Esophagus squamous epithelium (tissue), 5 donors: Measurements from ENCODE around the gene SCMH1. TPM values are rescaled to one million over a fixed set of nuclear protein-coding genes. Genes with fewer than 3 reads are reported as not detected.
"Not testable (repeated sequence)": the region's sequence is repeated elsewhere in the genome, so short reads cannot be mapped to it uniquely, and the experiment has no call there.

Source experiments
- DNase-seq: peaks from one replicate; lab custom pipeline; 2025; lab: John Stamatoyannopoulos, UW
- H3K27ac ChIP-seq, 4 donors: fragments of 200-600 bp; sonication (generic); one replicate each; pipeline ENCODE4 v1.5.1; 2016 to 2019; ENCODE audit warnings: mild to moderate bottlenecking in 1 of 4
- H3K27me3 ChIP-seq, 4 donors: fragments of 200-600 bp; sonication (generic); 1 replicate in 3 of 4; 2 replicates in 1 of 4; pipeline versions ENCODE4 v1.5.1 to v1.6.0; 2017 to 2021; ENCODE audit warnings: antibody characterized with exemption in 1 of 4
- H3K36me3 ChIP-seq, 3 donors: fragments of 200-600 bp; sonication (generic); one replicate each; pipeline ENCODE4 v1.5.1; 2016 to 2019
- H3K4me1 ChIP-seq, 3 donors: fragments of 200-600 bp; sonication (generic); one replicate each; pipeline ENCODE4 v1.5.1; 2017 to 2019
- H3K4me3 ChIP-seq, 4 donors: fragments of 200-600 bp; sonication (generic); 1 replicate in 3 of 4; 2 replicates in 1 of 4; pipeline ENCODE4 v1.5.1; 2016 to 2019; ENCODE audit warnings: mild to moderate bottlenecking in 2 of 4, moderate library complexity in 1 of 4
- H3K9me3 ChIP-seq, 3 donors: fragments of 200-600 bp; sonication (generic); one replicate each; pipeline ENCODE4 v1.5.1; 2016 to 2019
- CTCF ChIP-seq, 6 experiments: fragments of 450-650 bp in 4 of 6; fragments of 200-600 bp in 2 of 6; sonication (generic) in 2 of 6; IDR thresholded peaks; one replicate each; pipeline ENCODE4 v1.5.1; 2016 to 2019; ENCODE audit warnings: antibody characterized with exemption in 6 of 6, mild to moderate bottlenecking in 4 of 6, moderate library complexity in 4 of 6
- POLR2A ChIP-seq, 4 donors: fragments of 450-650 bp; IDR thresholded peaks; one replicate each; pipeline ENCODE4 v1.6.1; 2017; ENCODE audit warnings: antibody characterized with exemption in 4 of 4, mild to moderate bottlenecking in 4 of 4, moderate library complexity in 3 of 4
- WGBS, 2 donors: methylation state at CpG; one replicate each; pipeline ENCODE4 v1.1.5; 2018; 5-methylcytosine and 5-hydroxymethylcytosine counted together
- intact Hi-C: fragments of 100-400 bp; cut with DNase I; formaldehyde crosslinking; loops from one replicate; pipeline ENCODE4 v1.15.0; 2022
- total RNA-seq, 4 donors: library from RNA; depleted of rRNA; stranded (reverse); fragments of >200 nt; gene quantifications; one replicate each; pipeline ENCODE4 v1.1.0, GENCODE V29; 2016
- donor health status: DM: yes; HTN: yes; CAD: no.

SCMH1 gene
- total RNA-seq, 4 donors from 2014 or later: 4.4 to 46.9 (median 16.3) TPM

- no peaks in the 10 kb centered on the region for H3K9me3 ChIP-seq
- TF ChIP-seq CTCF (IDR thresholded peaks at IDR 0.05): peak; percentile 90 to 99 (median 97)
- TF ChIP-seq POLR2A (IDR thresholded peaks at IDR 0.05): no peak
- no peaks in the 10 kb centered on the region for H3K36me3 ChIP-seq
- 10 to 11% methylated on average over 8 of the region's 8 CpGs for WGBS, 2 donors
- peaks cover 0 to 4% (median 0%) of the 10 kb centered on the region in 4 donors for H3K27me3 ChIP-seq
- H3K27ac ChIP-seq: no peak overlapping the region
- no peak overlapping the region for H3K4me3 ChIP-seq
- DNase-seq: no peak
- peaks cover 0 to 7% (median 0%) of the 10 kb centered on the region in 3 donors for H3K4me1 ChIP-seq
- intact Hi-C loops: loop anchor here (5.0 kb wide), 2 partner anchors 149 to 164 kb away; no protein-coding TSS in a partner anchor
Observed at GRCh38 chr1:41268154-41268770, 26.2 kb upstream of the SCMH1 start.

GRCh38 chr1:41261926-41262618, 20.0 kb upstream of the SCMH1 start:
- no peaks in the 10 kb centered on the region for H3K9me3 ChIP-seq
- H3K4me1 ChIP-seq: no peaks in the 10 kb centered on the region
- WGBS, 2 donors: 70 to 88% methylated on average over 2 to 3 of the region's 3 CpGs
- TF ChIP-seq POLR2A (IDR thresholded peaks at IDR 0.05) (no peak), CTCF (IDR thresholded peaks at IDR 0.05) (no peak)
- H3K27me3 ChIP-seq: peaks cover 0 to under 1% (median 0%) of the 10 kb centered on the region in 4 donors
- intact Hi-C loops: no loop called here
- no peaks in the 10 kb centered on the region for H3K36me3 ChIP-seq
- H3K4me3 ChIP-seq: no peak overlapping the region
- no peak for DNase-seq
- no peak overlapping the region for H3K27ac ChIP-seq

DNA sequence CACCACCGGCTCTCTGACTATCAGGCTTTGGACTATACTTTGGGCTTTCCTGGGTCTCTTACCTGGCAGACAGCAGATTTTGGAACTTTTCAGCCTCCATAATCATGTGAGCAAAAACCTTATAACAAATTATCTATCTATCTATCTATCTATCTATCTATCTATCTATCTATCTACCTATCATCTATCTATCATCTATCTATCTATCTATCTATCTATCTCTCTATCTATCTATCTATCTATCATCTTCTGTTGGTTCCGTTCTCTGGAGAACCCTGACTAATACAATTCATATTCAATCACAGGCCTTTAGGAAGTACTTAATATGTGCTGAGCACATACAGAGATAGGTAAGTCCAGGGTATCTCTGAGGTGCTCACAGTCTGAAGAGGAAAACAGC, 18.7 kb upstream of the SCMH1 start:
- Histone ChIP-seq H3K9me3 (no peaks in the 10 kb centered on the region), H3K27ac (no peak overlapping the region), H3K4me1 (no peaks in the 10 kb centered on the region), H3K4me3 (no peak overlapping the region), H3K36me3 (no peaks in the 10 kb centered on the region), H3K27me3 (peaks cover 0 to 4% (median 0%) of the 10 kb centered on the region in 4 donors)
- no peak for TF ChIP-seq POLR2A (IDR thresholded peaks at IDR 0.05)
- no peak for TF ChIP-seq CTCF (IDR thresholded peaks at IDR 0.05)
- 85 to 94% methylated on average over 2 of the region's 2 CpGs for WGBS, 2 donors
- no peak for DNase-seq
- intact Hi-C loops: no loop called here

- H3K27ac ChIP-seq: no peak overlapping the region
- WGBS, 2 donors: 92 to 94% methylated on average over 3 of the region's 3 CpGs
- no peaks in the 10 kb centered on the region for H3K4me1 ChIP-seq
- intact Hi-C loops: no loop called here
- no peak overlapping the region for H3K4me3 ChIP-seq
- no peak for DNase-seq
- TF ChIP-seq CTCF (IDR thresholded peaks at IDR 0.05) (no peak), POLR2A (IDR thresholded peaks at IDR 0.05) (no peak)
- peaks cover 0 to 4% (median 0%) of the 10 kb centered on the region in 4 donors for H3K27me3 ChIP-seq
- no peaks in the 10 kb centered on the region for H3K36me3 ChIP-seq
- no peaks in the 10 kb centered on the region for H3K9me3 ChIP-seq
Observed at GRCh38 chr1:41259221-41259620, 17.1 kb upstream of the SCMH1 start.

- TF ChIP-seq CTCF (IDR thresholded peaks at IDR 0.05) (no peak), POLR2A (IDR thresholded peaks at IDR 0.05) (no peak)
- intact Hi-C loops: no loop called here
- no peaks in the 10 kb centered on the region for H3K4me1 ChIP-seq
- H3K9me3 ChIP-seq: peaks cover 0 to 6% (median 0%) of the 10 kb centered on the region in 3 donors
- peaks cover 0 to 14% (median 0%) of the 10 kb centered on the region in 4 donors for H3K27me3 ChIP-seq
- H3K36me3 ChIP-seq: no peaks in the 10 kb centered on the region
- DNase-seq: no peak
- no peak overlapping the region for H3K4me3 ChIP-seq
- 61 to 89% methylated on average over 1 of the region's 1 CpG for WGBS, 2 donors
- H3K27ac ChIP-seq: no peak overlapping the region
Observed at GRCh38 chr1:41255978-41256377, 13.9 kb upstream of the SCMH1 start.

GRCh38 chr1:41251120-41251519, 9.0 kb upstream of the SCMH1 start:
- 82 to 88% methylated on average over 1 of the region's 1 CpG for WGBS, 2 donors
- H3K9me3 ChIP-seq, H3K27me3 ChIP-seq, H3K4me1 ChIP-seq, H3K36me3 ChIP-seq, intact Hi-C loops, DNase-seq, H3K27ac ChIP-seq, H3K4me3 ChIP-seq: not testable (repeated sequence)
